Measurements from ENCODE around the gene NLRP13. TPM values are rescaled to one million over a fixed set of nuclear protein-coding genes. Genes with fewer than 3 reads are reported as not detected.

The NLRP13 gene
- total and polyA plus RNA-seq, 2 of the 4 experiments (the other 2 are of a cell fraction), result not detected

GRCh38 chr19:55962186-55962585 is 30.1 kb upstream of the NLRP13 start:
- H2AK9ac ChIP-seq (replicated peaks; ENCODE audit: low read depth, low read length, poor library complexity), result no peak overlapping the region
- no peaks in the 10 kb centered on the region for H3K9me1 ChIP-seq (ENCODE audit: insufficient read depth, low read length)
- intact Hi-C loops (cut with micrococcal nuclease), result no loop called here
- CTCF ChIA-PET, result no interaction called here
- no peak overlapping the region for H3K18ac ChIP-seq (ENCODE audit: low read depth, low read length)
- H4K8ac ChIP-seq (ENCODE audit: low read depth in 2 of 2, low read length in 2 of 2), result no peak overlapping the region
- peaks cover 33% of the 10 kb centered on the region for H3K9me3 ChIP-seq (ENCODE audit: control insufficient read depth, insufficient read depth, low read length)
- no peak overlapping the region for H2AK5ac ChIP-seq (ENCODE audit: low read depth, low read length)
- H4K20me1 ChIP-seq (ENCODE audit: insufficient read depth, low read length), result no peaks in the 10 kb centered on the region
- POLR2A ChIA-PET (ENCODE audit: unreplicated experiment), result no interaction called here
- H3K79me1 ChIP-seq (ENCODE audit: low read depth in 1 of 2, low read length in 2 of 2), result no peaks in the 10 kb centered on the region
- no peak overlapping the region for H3K14ac ChIP-seq (replicated peaks; ENCODE audit: low read depth, low read length)
- no peak overlapping the region for H2BK20ac ChIP-seq (ENCODE audit: low read depth, low read length)
- no peaks in the 10 kb centered on the region for H3K27me3 ChIP-seq (ENCODE audit: control insufficient read depth, insufficient read depth, low read length)
- H3K4me2 ChIP-seq (ENCODE audit: low read depth, low read length), result no peak overlapping the region
- H2BK120ac ChIP-seq (ENCODE audit: low read depth, low read length), result no peak overlapping the region
- dilution Hi-C loops (cut with HindIII; ENCODE audit: low sequenced_read_pairs, unreplicated experiment), result no loop called here
- no peak overlapping the region for H2BK5ac ChIP-seq (ENCODE audit: low read depth, low read length, poor library complexity, severe bottlenecking)
- H4K5ac ChIP-seq (ENCODE audit: low read depth, low read length), result no peak overlapping the region
- no peak overlapping the region for H3K27ac ChIP-seq (ENCODE audit: insufficient read depth, low read length)
- WGBS, 2 experiments (ENCODE audit: extremely low coverage in 2 of 2, insufficient read length in 1 of 2), result 73% methylated on average over 6 of the region's 10 CpGs; no CpG with 5 or more reads in 1 of the 2 experiments
- no peak overlapping the region for H2BK15ac ChIP-seq (ENCODE audit: low read depth, low read length)
- in situ Hi-C loops (cut with MboI; ENCODE audit: low sequenced_read_pairs), result no loop called here
- H3K9ac ChIP-seq (ENCODE audit: low read depth, low read length), result no peak overlapping the region
- no peak for DNase-seq
- H4K91ac ChIP-seq (ENCODE audit: insufficient read depth, low read depth, low read length), result no peak overlapping the region
- TF ChIP-seq FOS (IDR thresholded peaks at IDR 0.05; ENCODE audit: low read depth, low read length) (no peak), RFX5 (IDR thresholded peaks at IDR 0.05; ENCODE audit: low read depth, low read length) (no peak), MXI1 (IDR thresholded peaks at IDR 0.05; ENCODE audit: borderline replicate concordance, low read depth, low read length) (no peak), MAZ (IDR thresholded peaks at IDR 0.05; ENCODE audit: borderline replicate concordance, low read depth, low read length) (no peak), CHD1 (IDR thresholded peaks at IDR 0.05; ENCODE audit: low read depth, low read length) (no peak), POLR2A (IDR thresholded peaks at IDR 0.05; ENCODE audit: low read depth, low read length) (no peak), SMC3 (IDR thresholded peaks at IDR 0.05; ENCODE audit: low read depth, low read length) (no peak), RAD21 (IDR thresholded peaks at IDR 0.05; ENCODE audit: low read length) (no peak), BHLHE40 (IDR thresholded peaks at IDR 0.05; ENCODE audit: low read depth, low read length) (no peak), CEBPB (IDR thresholded peaks at IDR 0.05; ENCODE audit: low read depth, low read length) (no peak), ELK1 (IDR thresholded peaks at IDR 0.05; ENCODE audit: borderline replicate concordance, low read depth, low read length) (no peak), NFE2L2 (IDR thresholded peaks at IDR 0.05; ENCODE audit: low read depth, low read length) (no peak), RCOR1 (IDR thresholded peaks at IDR 0.05; ENCODE audit: insufficient replicate concordance, low read length) (no peak), MAFK (IDR thresholded peaks at IDR 0.05; ENCODE audit: low read depth, low read length) (no peak)
- no peak overlapping the region for H3K4me3 ChIP-seq (ENCODE audit: insufficient read depth, low read depth, low read length)
- H2AFZ ChIP-seq (replicated peaks; ENCODE audit: low read length, poor library complexity), result no peak overlapping the region
- ATAC-seq (ENCODE audit: low read depth), result no peak
- H3K56ac ChIP-seq (ENCODE audit: extremely low read depth, insufficient read depth, low read length), result no peak overlapping the region
- no peak overlapping the region for H3K23ac ChIP-seq (ENCODE audit: low read depth, low read length)
- no peaks in the 10 kb centered on the region for H3K4me1 ChIP-seq (ENCODE audit: control insufficient read depth, insufficient read depth, low read length)
- no TSS peak for BruUV-seq (replicated peaks)
- no peak overlapping the region for H3K4ac ChIP-seq (ENCODE audit: low read depth, low read length)
- no peaks in the 10 kb centered on the region for H3K36me3 ChIP-seq (ENCODE audit: control insufficient read depth, insufficient read depth, low read length)
